ENCODE measurements around the gene HABP4. TPM values are rescaled to one million over a fixed set of nuclear protein-coding genes. Genes with fewer than 3 reads are reported as not detected.

Gene HABP4
- total RNA-seq, 4 donors from 2014 or later = 42.8 to 50.0 (median 46.3) TPM

GRCh38 chr9:96483197-96483596 is 33.2 kb downstream of the HABP4 start:
- H3K27ac ChIP-seq = peak overlapping the region in 1 of 4 donors; percentile 14

GRCh38 chr9:96483733-96484390 is 33.9 kb downstream of the HABP4 start:
- H3K36me3 ChIP-seq = peaks cover 0 to 45% (median 6%) of the 10 kb centered on the region in 3 donors
- H3K27ac ChIP-seq = peak overlapping the region in 1 of 4 donors; percentile 57
- H3K9me3 ChIP-seq = no peaks in the 10 kb centered on the region
- DNase-seq (ENCODE audit: low spot score in 2 of 2) = no peak
- 19 to 41% methylated on average over 3 of the region's 3 CpGs for WGBS, 2 donors
- H3K4me3 ChIP-seq = no peak overlapping the region
- no peak for TF ChIP-seq CTCF (IDR thresholded peaks at IDR 0.05)
- no peak for TF ChIP-seq EP300 (IDR thresholded peaks at IDR 0.05)
- no peak for TF ChIP-seq POLR2A (IDR thresholded peaks at IDR 0.05)
- no peaks in the 10 kb centered on the region for H3K27me3 ChIP-seq
- peaks cover 0 to 41% (median 8%) of the 10 kb centered on the region in 4 donors for H3K4me1 ChIP-seq

More at GRCh38 chr9:96483197-96483596, 33.2 kb downstream of the HABP4 start:
- H3K4me3 ChIP-seq = no peak overlapping the region
- H3K4me1 ChIP-seq = peaks cover 0 to 39% (median 8%) of the 10 kb centered on the region in 4 donors
- no peaks in the 10 kb centered on the region for H3K9me3 ChIP-seq
- 72 to 86% methylated on average over 4 of the region's 4 CpGs for WGBS, 2 donors
- no peaks in the 10 kb centered on the region for H3K27me3 ChIP-seq
- H3K36me3 ChIP-seq = peaks cover 0 to 38% (median 0%) of the 10 kb centered on the region in 3 donors
- no peak for DNase-seq (ENCODE audit: low spot score in 2 of 2)
- TF ChIP-seq EP300 (IDR thresholded peaks at IDR 0.05) = no peak
- TF ChIP-seq CTCF (IDR thresholded peaks at IDR 0.05) = no peak
- no peak for TF ChIP-seq POLR2A (IDR thresholded peaks at IDR 0.05)

GRCh38 chr9:96484521-96484931 is 34.6 kb downstream of the HABP4 start:
- WGBS, 2 donors = 85 to 90% methylated on average over 4 of the region's 4 CpGs
- Histone ChIP-seq H3K4me1 (peaks cover 0 to 41% (median 8%) of the 10 kb centered on the region in 4 donors), H3K36me3 (peaks cover 0 to 51% (median 6%) of the 10 kb centered on the region in 3 donors), H3K27ac (peak overlapping the region in 1 of 4 donors; percentile 57), H3K9me3 (no peaks in the 10 kb centered on the region), H3K4me3 (no peak overlapping the region), H3K27me3 (no peaks in the 10 kb centered on the region)
- TF ChIP-seq EP300 (IDR thresholded peaks at IDR 0.05) (no peak), CTCF (IDR thresholded peaks at IDR 0.05) (no peak), POLR2A (IDR thresholded peaks at IDR 0.05) (no peak)
- DNase-seq (ENCODE audit: low spot score in 2 of 2) = no peak

- 93 to 97% methylated on average over 16 of the region's 16 CpGs for WGBS, 2 donors
- TF ChIP-seq EP300 (IDR thresholded peaks at IDR 0.05) = no peak
- TF ChIP-seq POLR2A (IDR thresholded peaks at IDR 0.05) = no peak
- no peak for TF ChIP-seq CTCF (IDR thresholded peaks at IDR 0.05)
- no peak for DNase-seq (ENCODE audit: low spot score in 2 of 2)
- Histone ChIP-seq H3K27me3 (no peaks in the 10 kb centered on the region), H3K27ac (peak overlapping the region in 3 of 4 donors; percentile 57 to 92 (median 81)), H3K4me1 (peaks cover 0 to 41% (median 8%) of the 10 kb centered on the region in 4 donors), H3K9me3 (no peaks in the 10 kb centered on the region), H3K36me3 (peaks cover 0 to 53% (median 6%) of the 10 kb centered on the region in 3 donors), H3K4me3 (no peak overlapping the region)
Measured at GRCh38 chr9:96485280-96485679, 35.3 kb downstream of the HABP4 start.

GRCh38 chr9:96486386-96487028 is 36.5 kb downstream of the HABP4 start:
- H3K9me3 ChIP-seq = no peaks in the 10 kb centered on the region
- 19 to 27% methylated on average over 7 of the region's 7 CpGs for WGBS, 2 donors
- H3K27ac ChIP-seq = peak overlapping the region; percentile 40 to 92 (median 69)
- H3K27me3 ChIP-seq = no peaks in the 10 kb centered on the region
- H3K36me3 ChIP-seq = peaks cover 0 to 65% (median 6%) of the 10 kb centered on the region in 3 donors
- peaks cover 0 to 45% (median 8%) of the 10 kb centered on the region in 4 donors for H3K4me1 ChIP-seq
- TF ChIP-seq CTCF (IDR thresholded peaks at IDR 0.05) (no peak), EP300 (IDR thresholded peaks at IDR 0.05) (peak in 1 of 2 donors; percentile 60), POLR2A (IDR thresholded peaks at IDR 0.05) (no peak)
- H3K4me3 ChIP-seq = no peak overlapping the region
- peak; percentile 54 to 59 for DNase-seq (ENCODE audit: low spot score in 2 of 2)
